MM.1S (cell line): ENCODE results near the gene FOXJ1.

ENCODE experiments used
- CTCF ChIP-seq: fragments of 300-600 bp; sonication (generic); IDR thresholded peaks from 2 replicates; pipeline ENCODE4 v1.5.1; 2016; ENCODE audit warnings: antibody characterized with exemption, low read length, mixed read lengths
- EZH2 ChIP-seq: fragments of 300-600 bp; sonication (generic); optimal IDR thresholded peaks from 2 replicates; pipeline ENCODE3; 2017; ENCODE audit warnings: low read depth, mild to moderate bottlenecking, antibody characterized with exemption, low read length, mixed read lengths
- EZH2phosphoT487 ChIP-seq: fragments of 300-600 bp; sonication (generic); IDR thresholded peaks from 2 replicates; pipeline ENCODE4 v1.6.1; 2018; ENCODE audit warnings: antibody characterized with exemption, low read length

- TF ChIP-seq CTCF (no peak), EZH2 (no peak), EZH2phosphoT487 (no peak)
Observed at GRCh38 chr17:76125391-76125675, 15.7 kb downstream of the FOXJ1 start.
